Measurements from ENCODE around the gene SSTR5.

Gene SSTR5

DNA sequence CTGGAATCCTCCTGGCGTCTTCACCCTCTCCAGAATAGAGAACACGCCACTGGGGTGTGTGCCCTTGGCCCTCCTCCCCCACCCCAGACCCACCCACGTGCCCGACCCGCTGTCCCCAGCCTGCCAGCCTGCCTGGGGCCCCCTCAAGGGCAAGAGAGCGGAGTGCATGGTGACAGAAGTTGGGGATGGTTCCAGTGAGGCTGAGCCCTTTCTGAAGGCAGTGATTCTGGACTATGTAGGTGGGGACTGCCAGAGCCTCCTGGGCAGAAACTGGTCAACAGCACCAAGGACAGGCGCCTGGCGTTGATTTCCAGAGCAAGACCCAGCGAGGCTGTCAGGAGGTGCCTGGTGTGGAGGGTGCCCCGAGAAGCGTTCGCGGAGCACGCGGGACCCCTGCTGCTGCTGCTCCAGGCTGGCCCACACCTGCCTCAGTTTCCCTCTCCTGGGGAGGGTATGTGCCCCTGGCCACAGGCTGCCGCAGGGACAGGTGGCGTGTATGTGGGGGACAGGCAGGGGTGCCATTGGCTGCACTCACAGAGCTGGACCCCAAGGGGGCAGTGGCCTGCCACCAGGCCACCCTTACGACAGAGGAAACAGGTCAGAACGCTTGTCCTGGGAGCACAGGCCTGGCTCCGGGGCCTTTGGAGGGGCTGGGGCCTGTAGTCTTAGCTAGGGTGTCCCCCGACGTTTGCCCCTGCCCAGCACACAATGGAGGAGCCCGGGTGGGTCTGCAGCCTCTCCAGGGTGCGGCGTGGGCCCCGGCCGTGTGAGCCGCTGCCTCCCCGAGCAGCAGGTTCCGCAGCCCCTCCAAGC lies 1.2 kb downstream of the SSTR5 start:
- DNase-seq (ENCODE audit: extremely low read depth, insufficient read length) = no peak
- H3K27me3 ChIP-seq (replicated peaks; ENCODE audit: control insufficient read depth, insufficient read depth, low read length) = no peaks in the 10 kb centered on the region
- H3K4me3 ChIP-seq (replicated peaks; ENCODE audit: low read depth, low read length) = no peak overlapping the region
- H3K36me3 ChIP-seq (ENCODE audit: control insufficient read depth, insufficient read depth, low read length) = no peaks in the 10 kb centered on the region
- TF ChIP-seq, protein P1, sequence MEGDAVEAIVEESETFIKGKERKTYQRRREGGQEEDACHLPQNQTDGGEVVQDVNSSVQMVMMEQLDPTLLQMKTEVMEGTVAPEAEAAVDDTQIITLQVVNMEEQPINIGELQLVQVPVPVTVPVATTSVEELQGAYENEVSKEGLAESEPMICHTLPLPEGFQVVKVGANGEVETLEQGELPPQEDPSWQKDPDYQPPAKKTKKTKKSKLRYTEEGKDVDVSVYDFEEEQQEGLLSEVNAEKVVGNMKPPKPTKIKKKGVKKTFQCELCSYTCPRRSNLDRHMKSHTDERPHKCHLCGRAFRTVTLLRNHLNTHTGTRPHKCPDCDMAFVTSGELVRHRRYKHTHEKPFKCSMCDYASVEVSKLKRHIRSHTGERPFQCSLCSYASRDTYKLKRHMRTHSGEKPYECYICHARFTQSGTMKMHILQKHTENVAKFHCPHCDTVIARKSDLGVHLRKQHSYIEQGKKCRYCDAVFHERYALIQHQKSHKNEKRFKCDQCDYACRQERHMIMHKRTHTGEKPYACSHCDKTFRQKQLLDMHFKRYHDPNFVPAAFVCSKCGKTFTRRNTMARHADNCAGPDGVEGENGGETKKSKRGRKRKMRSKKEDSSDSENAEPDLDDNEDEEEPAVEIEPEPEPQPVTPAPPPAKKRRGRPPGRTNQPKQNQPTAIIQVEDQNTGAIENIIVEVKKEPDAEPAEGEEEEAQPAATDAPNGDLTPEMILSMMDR (IDR thresholded peaks at IDR 0.05; ENCODE audit: insufficient read depth, low read length, poor library complexity, severe bottlenecking) = no peak

DNA sequence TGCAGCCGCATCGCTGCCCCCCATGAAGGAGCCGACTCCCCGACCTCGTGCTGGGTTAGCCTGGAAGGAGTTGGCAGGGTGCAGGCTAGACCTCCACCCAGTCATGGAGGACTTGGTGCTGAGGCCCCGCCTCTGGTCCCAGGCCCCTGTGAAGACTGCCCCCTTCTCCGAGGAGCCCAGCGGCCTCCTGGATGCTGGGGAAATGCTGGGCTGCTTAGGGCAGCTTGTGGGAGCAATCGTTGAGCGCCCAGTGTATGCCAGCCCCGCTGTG lies 1.8 kb downstream of the SSTR5 start:
- no peaks in the 10 kb centered on the region for H3K27me3 ChIP-seq (replicated peaks; ENCODE audit: control insufficient read depth, insufficient read depth, low read length)
- no peak for DNase-seq (ENCODE audit: extremely low read depth, insufficient read length)
- TF ChIP-seq, protein P1 (IDR thresholded peaks at IDR 0.05; ENCODE audit: insufficient read depth, low read length, poor library complexity, severe bottlenecking) = no peak

DNA sequence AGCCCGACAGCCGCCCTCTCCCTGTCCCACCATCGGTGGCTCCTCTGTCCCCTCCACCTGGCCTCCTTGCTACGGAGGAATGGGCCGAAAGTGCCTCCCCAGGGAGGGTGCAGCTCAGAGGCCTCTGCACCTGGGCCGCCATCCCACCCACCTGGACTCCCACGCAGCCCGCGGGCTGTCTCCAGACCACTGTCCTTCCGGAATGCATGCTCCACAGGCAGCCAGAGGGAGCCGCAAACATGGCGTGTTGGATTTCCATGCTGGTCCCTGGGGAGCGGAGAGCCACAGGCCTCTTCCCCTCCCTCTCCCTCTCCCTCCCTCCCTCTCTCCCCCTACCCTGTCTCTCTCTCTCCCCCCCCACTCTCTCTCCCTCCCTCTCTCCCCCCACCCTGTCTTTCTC lies 3.0 kb downstream of the SSTR5 start:
- DNase-seq (ENCODE audit: extremely low read depth, insufficient read length) = no peak
- no peaks in the 10 kb centered on the region for H3K36me3 ChIP-seq (ENCODE audit: control insufficient read depth, insufficient read depth, low read length)
- TF ChIP-seq, protein P1 (IDR thresholded peaks at IDR 0.05; ENCODE audit: insufficient read depth, low read length, poor library complexity, severe bottlenecking) = no peak

More for the DNA sequence above, 1.8 kb downstream of the SSTR5 start:
- Histone ChIP-seq H3K4me3 (replicated peaks; ENCODE audit: low read depth, low read length) (no peak overlapping the region), H3K36me3 (ENCODE audit: control insufficient read depth, insufficient read depth, low read length) (no peaks in the 10 kb centered on the region)

DNA sequence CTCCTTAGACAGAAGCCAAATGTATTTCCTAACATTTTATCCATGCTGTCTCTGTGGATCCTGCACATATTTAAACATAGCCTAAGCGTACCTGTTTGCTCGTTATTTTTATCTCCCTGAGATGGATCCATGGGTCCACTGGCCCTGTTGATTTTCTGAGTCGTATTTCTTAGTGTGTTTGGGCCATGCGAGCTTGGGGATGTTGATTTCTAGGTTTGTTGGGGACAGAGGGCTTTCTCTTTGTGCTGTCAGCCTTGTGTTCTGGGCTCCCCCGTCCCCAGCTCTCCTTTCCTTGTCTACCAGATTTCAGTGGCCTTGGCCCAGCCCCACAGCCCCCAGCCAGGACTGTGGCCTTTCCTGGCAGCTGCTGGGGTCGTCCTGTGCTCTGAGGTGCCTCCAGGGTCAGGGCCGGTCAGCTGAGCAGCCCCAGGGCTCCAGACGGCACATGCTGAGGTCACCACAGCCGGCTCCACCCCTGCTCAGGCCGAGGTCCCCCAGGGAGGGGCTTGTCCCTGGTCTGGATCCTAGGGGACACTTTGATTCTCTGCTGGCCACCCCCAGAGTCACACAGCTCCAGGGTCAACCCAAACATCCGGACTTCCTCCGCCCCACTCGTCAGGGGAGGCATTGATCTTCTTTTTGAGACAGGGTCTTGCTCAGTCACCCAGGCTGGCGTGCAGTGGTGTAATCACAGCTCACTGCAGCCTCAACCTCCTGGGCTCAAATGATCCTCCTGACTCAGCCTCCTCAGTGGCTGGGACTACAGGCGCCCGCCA lies 4.4 kb downstream of the SSTR5 start:
- TF ChIP-seq, protein P1 (IDR thresholded peaks at IDR 0.05; ENCODE audit: insufficient read depth, low read length, poor library complexity, severe bottlenecking) = no peak
- H3K4me3 ChIP-seq (replicated peaks; ENCODE audit: low read depth, low read length) = no peak overlapping the region
- no peak for DNase-seq (ENCODE audit: extremely low read depth, insufficient read length)
- no peaks in the 10 kb centered on the region for H3K27me3 ChIP-seq (replicated peaks; ENCODE audit: control insufficient read depth, insufficient read depth, low read length)
- no peaks in the 10 kb centered on the region for H3K36me3 ChIP-seq (ENCODE audit: control insufficient read depth, insufficient read depth, low read length)

More for the DNA sequence above, 3.0 kb downstream of the SSTR5 start:
- Histone ChIP-seq H3K27me3 (replicated peaks; ENCODE audit: control insufficient read depth, insufficient read depth, low read length) (no peaks in the 10 kb centered on the region), H3K4me3 (replicated peaks; ENCODE audit: low read depth, low read length) (no peak overlapping the region)

DNA sequence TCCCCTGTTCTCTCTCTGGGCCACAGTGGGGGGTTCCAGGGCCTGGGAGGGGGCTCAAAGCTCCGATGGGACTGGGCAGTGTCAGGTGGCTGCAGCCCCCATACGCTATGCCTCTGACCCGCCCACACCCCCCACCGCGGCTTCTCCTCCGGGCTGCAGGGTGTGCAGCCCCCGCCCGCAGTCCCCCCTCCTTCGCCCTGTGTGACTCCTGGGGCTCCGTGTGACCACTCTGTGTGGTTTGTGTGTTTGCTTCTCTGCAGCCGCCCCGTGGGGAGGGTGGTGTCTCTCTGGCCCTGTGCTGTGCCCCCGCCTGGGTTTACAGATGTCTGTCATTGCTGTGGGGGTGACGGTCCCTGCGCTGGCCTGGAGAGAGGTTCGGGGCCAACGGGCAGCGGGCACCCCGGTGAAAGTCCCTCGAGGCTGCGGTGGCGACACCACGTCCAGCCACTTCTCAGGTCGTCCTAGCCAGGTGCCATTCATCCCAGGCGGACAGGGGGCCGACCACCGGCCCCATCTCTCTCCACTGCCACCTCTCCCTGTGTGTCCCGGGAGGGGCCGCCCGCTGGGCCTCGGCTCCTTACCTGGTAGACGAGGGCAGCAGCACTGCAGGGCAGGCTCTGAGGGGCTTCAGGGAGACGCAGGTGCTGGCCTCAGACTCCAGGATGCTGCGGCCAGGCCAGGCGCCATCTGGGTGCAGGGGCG lies 5.5 kb downstream of the SSTR5 start:
- TF ChIP-seq, protein P1 (IDR thresholded peaks at IDR 0.05; ENCODE audit: insufficient read depth, low read length, poor library complexity, severe bottlenecking) = no peak
- Histone ChIP-seq H3K4me3 (replicated peaks; ENCODE audit: low read depth, low read length) (no peak overlapping the region), H3K36me3 (ENCODE audit: control insufficient read depth, insufficient read depth, low read length) (no peaks in the 10 kb centered on the region), H3K27me3 (replicated peaks; ENCODE audit: control insufficient read depth, insufficient read depth, low read length) (no peaks in the 10 kb centered on the region)
- no peak for DNase-seq (ENCODE audit: extremely low read depth, insufficient read length)

All from GM06990 (cell line).